ENCODE results near the gene STN1. TPM values are rescaled to one million over a fixed set of nuclear protein-coding genes. Genes with fewer than 3 reads are reported as not detected.

Gene STN1
- total RNA-seq, 1 experiment from 2014 or later = 74.7 TPM

DNA sequence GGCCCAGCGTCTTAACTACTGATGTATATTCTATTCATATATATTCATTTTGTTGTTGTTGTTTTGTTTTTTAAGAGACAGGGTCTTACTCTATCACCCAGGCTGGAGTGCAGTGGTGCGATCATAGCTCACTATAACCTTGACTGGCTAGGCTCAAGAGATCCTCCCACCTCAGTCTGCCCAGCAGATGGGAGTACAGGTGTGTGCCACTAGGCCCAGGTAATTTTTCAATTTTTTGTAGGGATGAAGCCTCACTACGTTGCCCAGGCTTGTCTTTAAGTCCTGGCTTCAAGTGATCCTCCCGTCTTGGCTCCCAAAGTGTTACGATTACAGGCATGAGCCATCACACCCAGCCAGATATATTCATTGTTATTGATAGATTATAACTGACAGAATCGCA, 12.9 kb upstream of the STN1 start:
- RAD21 ChIA-PET (ENCODE audit: low non-redundant PET in 1 of 2, low total read pairs in 2 of 2, uncharacterized antibody in 2 of 2, unreplicated experiment in 2 of 2) = no interaction called here
- no peak overlapping the region for H3K4me2 ChIP-seq (ENCODE audit: low read length)

More for the DNA sequence above, 12.9 kb upstream of the STN1 start:
- BruUV-seq (replicated peaks) = no TSS peak
- ChIA-PET POLR2A (no interaction called here), CTCF (no interaction called here)
- no peaks in the 10 kb centered on the region for H3K9me3 ChIP-seq (ENCODE audit: control insufficient read depth in 1 of 2, insufficient read depth in 1 of 2, low read depth in 1 of 2, low read length in 2 of 2)
- ATAC-seq (no peak), DNase-seq (ENCODE audit: low read depth, low spot score) (no peak)
- no peaks in the 10 kb centered on the region for H3K27me3 ChIP-seq (ENCODE audit: insufficient read depth, low read length)
- H3K36me3 ChIP-seq (ENCODE audit: control insufficient read depth in 1 of 2, insufficient read depth in 2 of 2, low read length in 2 of 2) = no peaks in the 10 kb centered on the region
- no peaks in the 10 kb centered on the region for H3K79me2 ChIP-seq (ENCODE audit: insufficient read depth, low read length)
- no peak for TF ChIP-seq EZH2 (IDR thresholded peaks at IDR 0.05)
- no peak for TF ChIP-seq ZBTB33 (IDR thresholded peaks at IDR 0.05; ENCODE audit: extremely low read depth, insufficient replicate concordance, low read length)
- TF ChIP-seq ZFX (IDR thresholded peaks at IDR 0.05) = no peak
- TF ChIP-seq SRF (IDR thresholded peaks at IDR 0.05; ENCODE audit: low read depth) = no peak
- no peak for TF ChIP-seq SIN3A (IDR thresholded peaks at IDR 0.05; ENCODE audit: low read depth)
- TF ChIP-seq EGR1 (IDR thresholded peaks at IDR 0.05; ENCODE audit: low read depth) = no peak
- no peak for TF ChIP-seq SP1 (IDR thresholded peaks at IDR 0.05; ENCODE audit: low read depth)
- TF ChIP-seq, protein P1, sequence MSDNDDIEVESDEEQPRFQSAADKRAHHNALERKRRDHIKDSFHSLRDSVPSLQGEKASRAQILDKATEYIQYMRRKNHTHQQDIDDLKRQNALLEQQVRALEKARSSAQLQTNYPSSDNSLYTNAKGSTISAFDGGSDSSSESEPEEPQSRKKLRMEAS (IDR thresholded peaks at IDR 0.05) = no peak
- TF ChIP-seq CEBPB (IDR thresholded peaks at IDR 0.05; ENCODE audit: low read depth) = no peak
- TF ChIP-seq ZNF274 (IDR thresholded peaks at IDR 0.05; ENCODE audit: low read depth, low read length) = no peak
- TF ChIP-seq YY1 (IDR thresholded peaks at IDR 0.05; ENCODE audit: extremely low read depth, insufficient replicate concordance, low read depth, low read length) = no peak
- no peak for TF ChIP-seq RAD21 (IDR thresholded peaks at IDR 0.05; ENCODE audit: low read depth)
- TF ChIP-seq FOSL1 (IDR thresholded peaks at IDR 0.05; ENCODE audit: low read depth) = no peak
- no peak for TF ChIP-seq POLR2A (IDR thresholded peaks at IDR 0.05; ENCODE audit: borderline replicate concordance, extremely low read depth, insufficient read depth, insufficient read length)
- no peak for TF ChIP-seq CBX3 (IDR thresholded peaks at IDR 0.05; ENCODE audit: low read depth)
- TF ChIP-seq, protein P2, sequence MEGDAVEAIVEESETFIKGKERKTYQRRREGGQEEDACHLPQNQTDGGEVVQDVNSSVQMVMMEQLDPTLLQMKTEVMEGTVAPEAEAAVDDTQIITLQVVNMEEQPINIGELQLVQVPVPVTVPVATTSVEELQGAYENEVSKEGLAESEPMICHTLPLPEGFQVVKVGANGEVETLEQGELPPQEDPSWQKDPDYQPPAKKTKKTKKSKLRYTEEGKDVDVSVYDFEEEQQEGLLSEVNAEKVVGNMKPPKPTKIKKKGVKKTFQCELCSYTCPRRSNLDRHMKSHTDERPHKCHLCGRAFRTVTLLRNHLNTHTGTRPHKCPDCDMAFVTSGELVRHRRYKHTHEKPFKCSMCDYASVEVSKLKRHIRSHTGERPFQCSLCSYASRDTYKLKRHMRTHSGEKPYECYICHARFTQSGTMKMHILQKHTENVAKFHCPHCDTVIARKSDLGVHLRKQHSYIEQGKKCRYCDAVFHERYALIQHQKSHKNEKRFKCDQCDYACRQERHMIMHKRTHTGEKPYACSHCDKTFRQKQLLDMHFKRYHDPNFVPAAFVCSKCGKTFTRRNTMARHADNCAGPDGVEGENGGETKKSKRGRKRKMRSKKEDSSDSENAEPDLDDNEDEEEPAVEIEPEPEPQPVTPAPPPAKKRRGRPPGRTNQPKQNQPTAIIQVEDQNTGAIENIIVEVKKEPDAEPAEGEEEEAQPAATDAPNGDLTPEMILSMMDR (IDR thresholded peaks at IDR 0.05 in 2 of 3, conservative IDR thresholded peaks at IDR 0.05 in 1 of 3; ENCODE audit: borderline replicate concordance in 1 of 3, insufficient read depth in 1 of 3, low read depth in 2 of 3, low read length in 2 of 3) = no peak
- TF ChIP-seq JUND (IDR thresholded peaks at IDR 0.05) = no peak
- TF ChIP-seq POLR2AphosphoS5 (IDR thresholded peaks at IDR 0.05; ENCODE audit: low read depth, low read length) = no peak
- no peaks in the 10 kb centered on the region for H3K4me1 ChIP-seq (ENCODE audit: control insufficient read depth in 1 of 2, insufficient read depth in 2 of 2, low read length in 2 of 2)
- no peak overlapping the region for H3K27ac ChIP-seq (ENCODE audit: low read depth, low read length)
- intact Hi-C loops (cut with micrococcal nuclease) = no loop called here
- H3K9ac ChIP-seq (ENCODE audit: low read length) = no peak overlapping the region
- no peaks in the 10 kb centered on the region for H3K9me2 ChIP-seq (ENCODE audit: insufficient read depth)
- H4K20me1 ChIP-seq (ENCODE audit: insufficient read depth) = no peaks in the 10 kb centered on the region
- H2AFZ ChIP-seq (ENCODE audit: low read depth, low read length, poor library complexity, severe bottlenecking) = no peak overlapping the region
- H3K4me3 ChIP-seq (replicated peaks in 1 of 2; ENCODE audit: low read depth in 1 of 2, low read length in 2 of 2) = no peak overlapping the region
